GM18508 (cell line): Measurements from ENCODE around the gene SF3B2.
"Not testable (repeated sequence)": the region's sequence is repeated elsewhere in the genome, so short reads cannot be mapped to it uniquely, and the experiment has no call there.

Experiments
- ATAC-seq: cut with Tn5 transposase; IDR thresholded peaks from one replicate; pipeline ENCODE4 v1.9.1; 2021; ENCODE audit warnings: moderate number of reproducible peaks; ENCODE audit not compliant: insufficient read depth, unreplicated experiment

Gene SF3B2

DNA sequence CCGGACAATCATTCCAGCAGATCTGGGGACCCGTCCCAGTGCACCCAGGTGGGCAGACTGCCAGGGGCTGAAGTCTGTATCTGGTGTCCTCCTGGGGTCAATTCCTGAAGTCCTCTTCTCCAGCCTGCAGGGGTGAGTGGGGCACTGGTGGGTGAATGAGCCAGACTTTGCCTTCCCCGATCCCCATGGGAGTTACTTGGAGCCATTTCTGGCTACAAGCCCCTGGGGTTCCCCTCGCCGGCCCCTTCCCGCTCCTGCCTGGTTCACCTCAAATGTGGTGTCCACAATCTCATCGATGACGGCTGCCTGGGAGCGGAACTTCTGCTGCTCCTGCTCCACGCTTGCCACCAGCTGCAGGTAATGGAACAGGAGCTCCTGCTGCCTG is 35.4 kb upstream of the SF3B2 start:
- no peak for ATAC-seq

DNA sequence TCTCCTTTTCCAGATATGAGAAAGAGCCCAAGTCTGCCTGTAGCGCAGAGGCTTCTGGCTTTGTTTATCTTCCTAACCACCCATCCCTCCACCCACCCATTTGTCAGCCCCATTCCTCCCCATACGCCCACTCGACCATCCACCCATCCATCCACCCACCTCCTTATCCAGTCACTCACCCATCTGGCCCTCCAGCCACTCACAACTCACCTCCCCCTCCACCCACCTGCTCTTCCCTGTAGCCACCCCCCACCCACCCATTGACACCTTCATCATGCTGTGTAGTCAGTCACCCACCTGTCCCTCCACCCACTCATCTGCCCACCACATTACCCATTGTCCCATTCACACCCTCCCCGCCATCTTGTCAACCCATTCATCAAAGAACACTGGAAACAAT is 34.8 kb upstream of the SF3B2 start:
- no peak for ATAC-seq

DNA sequence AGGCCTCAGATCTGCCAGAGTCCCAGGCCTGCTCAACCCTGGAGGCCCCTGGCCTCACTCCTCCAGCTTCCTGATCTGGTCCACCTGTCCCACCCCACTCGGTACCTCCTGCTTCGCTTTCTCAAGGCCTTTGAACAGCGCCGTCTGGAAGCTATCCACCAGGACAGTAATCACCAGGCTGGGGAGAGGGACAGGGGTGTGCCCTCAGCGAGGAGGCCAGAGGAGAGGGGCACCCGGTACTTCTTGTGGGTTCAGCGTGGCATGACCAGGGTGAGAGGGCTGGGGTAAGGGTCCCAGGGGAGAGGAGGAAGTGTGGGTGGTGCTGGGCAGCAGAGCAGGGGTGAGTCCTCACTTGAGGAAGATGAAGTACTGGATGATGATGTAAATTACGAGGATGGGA is 32.0 kb upstream of the SF3B2 start:
- ATAC-seq = no peak

DNA sequence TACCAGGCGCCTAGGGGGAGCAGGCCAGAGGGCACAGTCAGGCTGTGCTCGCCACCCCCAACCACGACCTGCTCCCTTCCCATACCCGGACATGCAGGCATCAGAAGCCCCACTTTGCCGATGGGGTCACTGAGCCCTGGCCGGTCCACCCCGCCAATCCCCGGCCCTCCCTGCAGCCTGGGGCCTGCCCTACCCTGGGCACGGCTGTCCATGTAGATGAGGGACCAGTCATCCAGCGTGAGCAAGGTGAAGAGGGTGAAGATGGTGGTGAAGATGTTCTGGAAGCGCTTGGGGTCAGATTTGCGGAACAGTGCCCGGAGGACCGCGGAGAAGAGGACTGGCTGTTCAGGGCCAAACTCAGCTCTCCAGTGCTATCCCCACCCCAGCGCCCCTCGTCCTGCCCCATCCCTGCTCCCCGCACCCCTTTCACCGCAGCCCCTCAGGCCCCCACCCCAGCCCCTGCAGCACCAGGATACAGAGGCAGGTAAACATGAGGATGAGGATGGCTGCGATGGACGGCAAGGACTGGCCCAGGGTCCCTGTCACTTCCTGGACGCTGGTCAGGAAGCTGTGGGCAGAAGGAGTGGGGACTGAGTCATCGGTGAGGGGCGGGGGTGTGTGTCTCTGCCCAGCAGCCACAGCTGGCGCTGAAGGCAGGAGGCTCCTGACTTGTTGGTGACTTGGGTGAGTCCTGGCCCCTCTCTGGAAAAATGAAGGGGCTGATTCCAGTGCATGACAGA is 31.4 kb upstream of the SF3B2 start:
- ATAC-seq = no peak

DNA sequence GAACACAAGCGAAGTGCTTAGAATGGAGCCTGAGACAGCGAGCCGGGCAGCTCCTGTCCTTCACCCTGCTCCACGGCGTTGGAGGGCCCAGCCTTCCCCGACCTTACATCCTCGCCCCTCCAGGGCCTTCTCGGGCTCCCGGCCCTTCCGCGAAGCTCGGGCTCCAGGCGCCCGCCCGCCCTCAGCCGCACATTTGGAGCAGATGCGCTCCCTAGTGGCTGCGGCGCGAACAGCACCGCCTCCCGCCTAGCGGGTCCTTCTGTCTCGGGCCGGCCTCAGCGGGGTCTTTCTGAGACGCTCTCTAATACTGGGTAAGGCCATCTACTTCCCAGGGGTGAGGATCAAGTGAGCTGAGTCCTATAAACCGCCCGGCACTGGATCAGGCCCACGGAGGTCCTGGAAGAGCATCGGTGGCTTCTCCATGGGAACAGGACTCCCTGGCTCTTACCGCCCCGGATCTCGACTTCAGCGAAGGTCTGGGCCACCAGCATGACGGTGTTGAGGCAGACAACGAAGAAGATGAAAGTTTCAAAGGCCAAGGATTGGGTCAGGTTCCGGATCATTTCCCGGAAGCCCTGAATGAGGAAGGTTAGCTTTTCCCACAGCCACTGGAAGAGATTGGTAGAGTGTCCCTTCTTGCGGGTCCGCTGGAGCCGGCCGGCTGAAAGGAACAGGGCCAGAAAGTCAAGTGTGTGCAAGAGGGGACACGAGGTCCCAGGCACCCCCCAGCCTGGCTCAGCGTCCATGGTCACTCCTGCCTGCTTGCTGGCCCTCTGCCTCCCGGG is 29.6 kb upstream of the SF3B2 start:
- ATAC-seq = no peak

DNA sequence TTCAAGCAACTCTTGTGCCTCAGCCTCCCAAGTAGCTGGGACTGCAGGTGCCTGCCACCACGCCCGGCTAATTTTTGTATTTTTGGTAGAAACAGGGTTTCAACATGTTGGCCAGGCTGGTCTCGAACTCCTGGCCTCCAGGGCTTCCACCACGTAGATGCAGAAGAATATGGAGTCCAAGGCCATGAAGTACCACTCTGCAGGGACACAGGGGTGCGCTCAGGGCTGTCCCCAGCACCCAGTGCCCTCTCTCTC is 29.1 kb upstream of the SF3B2 start:
- ATAC-seq = not testable (repeated sequence)

DNA sequence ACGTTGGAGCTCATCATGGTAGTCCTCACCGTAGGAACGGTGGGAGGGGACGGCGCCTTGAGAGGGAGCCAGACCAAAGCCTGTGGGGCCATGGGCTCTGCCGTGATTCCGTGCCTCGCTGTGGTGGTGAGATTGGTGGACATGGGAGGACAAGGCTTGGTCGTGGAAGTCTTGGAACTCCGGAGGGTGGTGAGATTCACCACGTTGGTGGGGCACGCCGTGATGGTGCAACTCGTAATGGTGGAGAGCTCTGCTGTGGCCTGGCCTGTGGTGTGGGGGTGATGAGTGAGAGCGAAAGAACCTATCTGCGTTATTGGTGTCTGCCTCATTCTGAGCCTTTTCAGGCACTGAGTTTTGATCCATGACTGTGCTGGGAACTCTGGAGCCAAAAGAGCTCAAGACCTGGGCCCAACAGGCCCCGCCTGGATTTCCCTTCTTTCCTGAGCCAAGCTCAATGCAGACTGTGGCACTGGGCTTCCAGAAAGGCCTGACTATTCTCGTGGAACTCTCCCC is 26.1 kb upstream of the SF3B2 start, which contains the start of gene CATSPER1:
Gene CATSPER1, minus strand, starts transcription at position 463 of the 513 bp plus-strand sequence. Its CDS starts 100 bp downstream, at position 363.
- no peak for ATAC-seq

DNA sequence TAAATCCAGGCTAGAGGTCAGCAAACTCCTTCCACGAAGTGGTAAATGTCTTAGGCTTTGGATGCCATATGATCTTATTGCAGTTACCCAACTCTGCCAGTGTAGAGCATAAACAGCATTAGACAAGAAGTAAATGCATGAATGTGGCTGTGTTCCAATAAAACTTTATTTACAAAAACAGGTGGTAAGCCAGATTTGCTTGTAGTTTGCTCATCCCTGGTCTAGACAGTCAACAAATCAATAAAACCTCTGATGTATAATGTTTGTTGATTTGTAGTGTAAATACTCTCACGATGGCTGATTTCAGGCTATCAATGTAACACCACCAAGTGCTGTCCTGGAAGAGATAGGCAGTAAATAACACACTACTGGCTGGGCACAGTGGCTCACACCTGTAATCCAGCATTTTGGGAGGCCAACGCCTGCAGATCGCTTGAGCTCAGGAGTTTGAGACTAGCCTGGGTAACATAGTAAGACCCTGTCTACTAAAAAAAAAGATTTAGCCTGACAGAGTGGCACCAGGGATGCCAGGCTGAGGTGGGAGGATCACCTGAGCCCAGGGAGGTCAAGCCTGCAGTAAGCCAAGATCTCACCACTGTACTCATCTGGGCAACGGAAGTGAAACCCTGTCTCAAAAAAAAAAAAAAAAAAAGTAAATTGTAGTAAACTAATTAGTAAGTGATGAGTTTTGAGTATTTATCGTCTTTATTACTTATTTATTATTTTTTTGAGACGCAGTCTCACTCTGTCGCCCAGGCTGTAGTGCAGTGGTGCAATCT is 19.0 kb upstream of the SF3B2 start:
- no peak for ATAC-seq

DNA sequence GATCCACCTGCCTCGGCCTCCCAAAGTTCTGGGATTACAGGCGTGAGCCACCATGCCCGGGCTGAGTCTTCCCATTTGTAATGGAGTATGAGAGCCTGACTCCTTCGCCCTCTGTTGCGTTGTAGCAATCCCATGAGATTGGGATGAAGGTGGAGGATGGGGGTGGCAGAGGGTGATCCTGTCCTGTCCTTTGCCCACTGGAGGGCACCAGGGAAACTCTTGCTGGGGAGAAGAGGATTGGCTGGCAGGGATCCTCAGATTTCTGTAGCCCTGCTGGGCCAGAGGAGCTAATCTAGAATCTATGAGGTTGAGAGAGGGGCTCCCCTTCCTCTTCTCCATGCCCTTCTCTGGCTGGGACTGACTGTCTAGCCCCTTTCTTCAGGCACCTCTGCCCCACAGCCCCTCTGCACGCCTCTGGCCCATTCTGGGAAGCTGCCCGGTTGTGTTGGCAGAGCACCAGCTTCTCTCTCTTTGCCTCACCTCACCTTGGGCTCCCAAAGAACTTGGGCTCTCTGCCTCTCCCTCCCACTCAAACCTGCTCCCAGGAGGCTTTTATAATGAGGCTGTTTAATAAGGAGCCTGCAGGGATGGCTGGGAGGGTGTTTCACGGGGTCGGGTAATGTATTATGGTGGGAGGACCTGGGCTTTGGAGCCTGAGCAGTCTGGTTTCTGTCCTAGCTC is 16.4 kb upstream of the SF3B2 start:
- ATAC-seq = no peak

DNA sequence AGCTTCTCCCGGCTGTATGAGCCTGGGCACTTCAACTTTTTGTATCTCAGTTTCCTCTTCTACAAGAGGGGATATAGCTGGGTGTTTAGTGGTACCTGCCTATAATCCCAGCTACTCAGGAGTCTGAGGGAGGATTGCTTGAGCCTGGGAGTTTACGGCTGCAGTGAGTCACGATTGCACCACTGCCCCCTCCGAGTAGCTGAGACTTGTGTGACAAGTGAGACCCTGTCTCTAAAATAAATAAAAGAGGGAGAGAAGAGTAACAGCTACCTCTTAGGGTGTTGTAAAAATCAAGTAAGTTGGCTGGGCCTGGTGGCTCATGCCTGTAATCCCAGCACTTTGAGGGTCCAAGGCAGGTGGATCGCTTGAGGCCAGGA is 15.8 kb upstream of the SF3B2 start:
- no peak for ATAC-seq

DNA sequence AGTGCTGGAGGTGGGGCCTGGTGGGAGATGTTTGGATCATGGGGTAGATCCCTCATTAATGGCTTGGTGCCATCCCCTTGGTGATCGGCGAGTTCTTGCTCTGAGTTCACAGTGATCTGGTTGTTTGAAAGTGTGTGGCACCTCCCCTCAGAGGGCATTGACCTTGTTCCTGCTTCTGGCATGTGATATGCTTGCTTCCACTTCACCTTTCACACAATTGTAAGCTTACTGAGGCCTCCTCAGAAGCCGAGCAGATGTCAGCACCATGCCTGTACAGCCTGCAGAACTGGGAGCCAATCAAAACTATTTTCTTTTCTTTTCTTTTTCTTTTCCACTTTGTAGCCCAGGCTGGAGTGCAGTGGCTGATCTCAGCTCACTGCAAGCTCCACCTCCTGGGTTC is 14.8 kb upstream of the SF3B2 start:
- ATAC-seq = no peak

DNA sequence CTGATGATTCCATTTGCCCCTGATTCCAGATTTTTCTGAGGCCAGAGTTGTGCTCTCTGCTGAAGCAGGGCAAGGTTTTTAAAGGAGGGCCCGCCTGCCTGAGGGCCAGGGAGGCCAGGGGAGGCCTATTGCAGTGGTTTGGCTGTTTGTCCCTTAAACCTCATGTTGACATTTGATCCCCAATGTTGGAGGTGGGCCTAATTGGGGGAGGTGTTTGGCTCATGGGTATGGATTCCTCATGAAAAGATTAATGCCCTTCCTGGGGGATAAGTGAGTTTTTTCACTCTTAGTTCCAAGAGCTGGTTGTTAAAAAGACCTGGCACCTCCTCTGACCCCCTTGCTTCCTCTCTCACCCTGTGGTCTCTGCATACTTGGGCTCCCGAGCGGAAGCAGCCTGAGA is 12.4 kb upstream of the SF3B2 start:
- no peak for ATAC-seq

DNA sequence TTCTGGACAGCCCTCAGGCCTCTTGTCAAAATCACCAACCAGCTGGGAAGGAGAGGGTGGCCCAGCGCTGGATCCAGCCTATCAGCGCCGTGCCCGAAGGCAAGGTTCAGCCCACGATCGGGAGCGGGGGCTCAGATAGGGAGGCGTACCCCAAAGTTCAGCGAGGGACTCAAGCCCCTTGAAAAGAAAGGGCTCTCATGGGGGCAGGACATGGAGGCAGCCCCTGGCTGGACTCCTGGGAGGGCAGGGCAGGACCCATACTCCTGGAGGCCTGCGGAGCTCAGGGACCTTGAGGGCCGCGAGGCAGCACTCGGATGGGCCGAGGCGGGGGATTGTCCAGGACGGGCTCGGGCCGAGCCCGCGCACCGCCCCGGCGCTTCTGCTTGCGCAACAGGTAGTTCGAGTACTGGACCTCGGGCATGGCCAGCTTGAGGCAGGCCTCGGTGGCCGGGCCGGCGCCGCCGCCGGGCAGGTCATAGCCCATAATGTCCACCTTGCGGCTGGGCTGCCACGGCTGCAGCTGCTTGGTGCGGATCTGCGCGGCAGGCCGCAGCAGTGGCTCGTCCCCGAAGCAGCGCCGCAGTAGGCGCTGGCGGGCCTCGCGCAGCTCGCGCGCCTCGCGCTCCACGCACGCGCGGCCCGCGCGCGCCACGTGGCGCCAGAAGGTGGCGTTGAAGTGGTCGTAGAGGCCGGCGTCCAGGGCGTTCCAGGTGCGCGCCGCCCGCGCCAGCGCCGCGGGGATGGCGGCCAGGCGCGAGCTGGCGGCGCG is 9.8 kb upstream of the SF3B2 start:
- no peak for ATAC-seq

DNA sequence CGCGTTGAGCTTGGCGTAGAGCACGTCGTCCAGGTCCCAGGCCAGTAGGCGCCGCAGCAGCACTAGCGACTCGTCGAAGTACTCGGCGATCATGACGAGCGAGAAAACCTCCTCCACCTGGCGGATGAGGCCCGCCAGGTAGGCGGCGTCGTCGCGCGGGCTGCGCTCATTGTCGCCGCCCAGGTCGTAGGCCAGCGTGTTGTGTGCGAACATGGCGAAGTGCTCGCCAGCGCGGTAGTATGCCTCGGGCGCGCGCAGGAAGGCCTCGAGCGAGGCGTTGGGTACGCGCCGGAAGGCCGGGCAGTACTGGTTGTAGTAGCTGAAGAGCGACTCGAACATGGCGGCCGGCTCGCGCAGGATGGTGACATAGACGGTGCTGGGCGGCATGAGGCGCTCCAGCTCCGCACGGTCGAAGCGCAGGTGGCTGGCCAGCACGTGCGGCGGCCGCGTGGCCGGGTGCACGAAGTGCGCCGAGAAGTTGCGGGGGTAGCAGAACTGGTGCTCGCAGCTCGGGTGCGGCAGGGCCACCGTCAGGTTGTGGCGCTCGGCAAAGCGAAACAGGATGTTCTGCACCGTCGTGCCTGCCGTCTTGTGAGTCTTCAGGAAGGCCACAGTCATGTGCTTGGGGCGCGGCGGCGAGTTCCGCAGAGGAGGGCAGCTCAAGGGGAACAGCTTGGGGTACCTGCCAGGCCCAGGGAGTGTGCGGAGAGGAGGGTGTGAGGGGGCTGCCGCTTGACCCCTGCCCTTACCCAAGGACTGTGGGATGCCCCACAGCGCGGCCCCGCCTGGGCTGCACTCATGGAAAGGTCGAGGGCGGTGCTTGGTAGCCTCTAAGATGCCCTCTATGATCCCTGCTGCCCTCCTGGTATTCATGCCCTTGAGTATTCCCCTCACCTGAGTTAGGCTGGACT is 8.9 kb upstream of the SF3B2 start:
- ATAC-seq = no peak

DNA sequence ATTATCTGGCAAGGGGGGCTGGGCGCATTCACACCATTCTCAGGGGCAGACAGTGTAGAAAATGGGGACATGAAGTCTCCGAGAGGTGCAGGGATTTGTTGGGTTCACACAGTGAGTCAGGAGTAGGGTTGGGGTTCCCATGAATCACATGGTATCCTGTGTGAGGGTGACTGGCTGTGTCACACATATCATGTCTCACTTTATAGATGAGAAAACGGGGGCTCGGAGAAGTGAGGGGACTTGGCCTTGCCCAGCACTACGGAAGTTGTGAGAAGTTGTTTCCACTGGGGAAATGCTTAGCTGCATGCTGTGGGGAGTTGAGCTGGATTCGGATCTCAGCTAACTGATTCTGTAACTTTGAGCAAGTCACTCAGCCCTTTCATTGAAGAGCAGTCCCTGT is 7.4 kb upstream of the SF3B2 start:
- ATAC-seq = no peak

DNA sequence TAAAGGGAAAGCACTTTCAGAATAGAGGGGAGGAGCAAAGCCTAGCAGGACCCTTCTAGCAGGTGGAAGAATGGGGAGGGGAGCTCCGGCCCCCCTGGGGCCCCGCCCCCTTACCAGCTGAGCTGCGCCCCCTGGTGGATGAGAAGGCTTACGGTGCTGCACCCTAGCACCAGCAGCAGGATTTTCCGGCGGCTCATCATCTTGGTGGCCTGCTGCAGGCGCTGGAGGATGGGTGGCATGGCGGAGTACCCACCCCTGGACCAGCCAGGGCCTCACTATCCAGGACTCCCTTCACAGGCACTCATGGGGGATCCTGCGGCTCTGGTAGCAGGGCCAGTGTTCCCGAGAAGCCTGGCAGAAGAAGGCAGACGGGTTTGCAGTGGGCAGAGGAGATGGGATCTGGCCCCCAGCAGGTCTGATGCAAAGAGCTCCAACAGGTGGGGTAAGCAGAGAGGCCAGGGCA is 7.0 kb upstream of the SF3B2 start:
- ATAC-seq = no peak

DNA sequence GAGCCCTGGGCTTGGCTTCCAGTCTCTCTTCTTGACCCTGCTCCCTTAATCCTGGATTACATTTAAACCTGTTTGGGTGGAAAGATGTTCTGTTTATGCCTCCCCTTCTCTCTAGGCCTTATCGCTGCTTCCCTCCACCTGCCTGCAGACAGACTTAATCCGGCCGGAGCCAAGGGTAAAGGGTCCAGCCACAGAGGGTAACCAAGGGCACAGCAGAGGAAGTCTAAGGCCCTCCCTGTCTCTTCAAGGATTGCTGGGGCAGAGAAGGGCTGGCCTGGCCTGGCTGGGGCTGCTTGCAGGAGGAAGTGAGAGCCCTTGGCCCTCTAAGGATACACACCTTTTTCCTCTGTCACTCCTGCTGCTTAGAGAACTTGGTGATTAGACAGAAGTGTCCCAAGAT is 5.3 kb upstream of the SF3B2 start:
- no peak for ATAC-seq

DNA sequence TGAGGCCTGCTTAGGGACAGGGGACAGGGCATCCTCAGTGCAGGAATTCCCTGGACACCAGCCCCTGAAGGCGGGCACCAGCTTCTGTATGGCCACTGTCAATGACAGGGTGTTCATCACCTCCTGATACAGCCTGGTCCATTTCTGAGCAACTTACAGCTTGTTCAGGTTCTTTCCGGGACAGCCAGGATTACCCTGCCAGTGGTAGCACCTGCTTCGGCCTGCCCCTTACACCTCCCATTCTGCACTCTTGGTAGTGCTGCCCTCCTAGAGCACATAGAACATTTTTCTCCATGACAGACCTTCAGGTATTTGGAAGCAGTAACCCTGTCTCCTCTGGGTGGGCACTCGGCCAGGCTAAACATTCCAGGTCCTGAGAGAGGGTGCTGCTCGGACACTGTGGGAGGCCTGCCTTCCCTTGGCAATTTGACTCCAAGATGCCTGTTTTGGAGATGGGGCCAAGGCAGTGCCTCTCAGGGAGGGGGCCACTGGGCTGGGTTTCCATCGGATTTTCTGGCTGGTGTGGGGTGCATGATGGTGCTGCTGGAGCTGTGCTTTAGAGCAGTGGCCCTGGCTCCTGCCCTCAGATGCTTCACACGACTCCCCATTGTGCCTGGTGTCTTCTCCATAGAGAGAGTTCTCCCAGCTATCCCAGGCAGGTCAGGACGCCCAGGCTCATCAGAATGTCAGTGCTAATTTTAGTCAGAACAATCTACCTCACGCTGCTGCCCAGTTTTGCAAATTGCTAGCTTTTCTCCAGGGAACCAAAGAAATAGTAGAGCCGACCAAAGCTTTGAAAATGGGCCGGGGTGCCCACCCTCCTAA is 4.4 kb upstream of the SF3B2 start:
- no peak for ATAC-seq
